Measurements from ENCODE around the gene NFKBIB. TPM values are rescaled to one million over a fixed set of nuclear protein-coding genes. Genes with fewer than 3 reads are reported as not detected.

Gene NFKBIB
- polyA plus RNA-seq, 1 of the 3 experiments (the other 2 are of a cell fraction), result 31.8 TPM

GRCh38 chr19:38913958-38914357, 14.2 kb downstream of the NFKBIB start:
- Histone ChIP-seq H3F3A (replicated peaks; ENCODE audit: insufficient read depth) (no peaks in the 10 kb centered on the region), H3K4me2 (no peak overlapping the region), H3K9ac (no peak overlapping the region), H4K20me1 (ENCODE audit: insufficient read depth) (no peaks in the 10 kb centered on the region), H2AFZ (ENCODE audit: low read depth) (no peak overlapping the region), H3K36me3 (replicated peaks in 1 of 2; ENCODE audit: control insufficient read depth in 1 of 2, insufficient read depth in 2 of 2, low read length in 1 of 2) (no peaks in the 10 kb centered on the region), H3K9me3 (no peaks in the 10 kb centered on the region), H3K27me3 (ENCODE audit: insufficient read depth) (no peaks in the 10 kb centered on the region), H3K4me3 (ENCODE audit: low read depth in 2 of 2, low read length in 1 of 2) (no peak overlapping the region), H3K9me2 (no peaks in the 10 kb centered on the region), H3K4me1 (ENCODE audit: control insufficient read depth in 1 of 2, insufficient read depth in 2 of 2, low read depth in 1 of 2, low read length in 1 of 2) (peaks cover 0 to 10% of the 10 kb centered on the region in 2 experiments; a peak in 1 of 4 replicates), H3K27ac (ENCODE audit: low read depth in 2 of 2, low read length in 1 of 2) (no peak overlapping the region), H3K79me2 (ENCODE audit: insufficient read depth) (no peaks in the 10 kb centered on the region)
- WGBS (ENCODE audit: low lambda C conversion rate), result 94% methylated on average over 8 of the region's 8 CpGs
- DNase-seq, result peak; percentile 20
- ChIA-PET POLR2A (interaction anchor here (0.6 kb wide), 1 partner anchor 82 kb away, joined by 4 read pairs; no protein-coding TSS in a partner anchor), CTCF (interaction anchor here (1.6 to 1.7 kb wide), 2 partner anchors 13 to 17 kb away, joined by 4 to 6 read pairs; partner anchors contain the start of genes MRPS12 and SARS2)
- TF ChIP-seq MXI1 (IDR thresholded peaks at IDR 0.05; ENCODE audit: low read depth, low read length) (no peak), RCOR1 (IDR thresholded peaks at IDR 0.05; ENCODE audit: low read length) (no peak), USF1 (IDR thresholded peaks at IDR 0.05; ENCODE audit: borderline replicate concordance, low read depth) (no peak), IRF3 (IDR thresholded peaks at IDR 0.05; ENCODE audit: low read depth, low read length) (no peak), REST (IDR thresholded peaks at IDR 0.05; ENCODE audit: low read depth, low read length) (no peak), USF2 (IDR thresholded peaks at IDR 0.05; ENCODE audit: borderline replicate concordance, low read depth, low read length) (no peak), NFIC (IDR thresholded peaks at IDR 0.05; ENCODE audit: borderline replicate concordance) (no peak), RFX5 (IDR thresholded peaks at IDR 0.05; ENCODE audit: low read length) (no peak)
